AG10803 (cell line): ENCODE data around the gene QARS1.
A peak's percentile ranks its signal among the peaks of the same experiment; 100 is the strongest.

Experiments used
- DNase-seq: peaks from one replicate; pipeline ENCODE4 v3.0.0; 2010; ENCODE audit warnings: low read depth
- H3K4me3 ChIP-seq: 2 replicates; pipeline ENCODE4 v1.5.1; 2011; ENCODE audit warnings: mild to moderate bottlenecking, low read length, control low read depth
- CTCF ChIP-seq: conservative IDR thresholded peaks from 2 replicates; pipeline ENCODE4 v1.5.1; 2011; ENCODE audit warnings: mild to moderate bottlenecking, low read length, control low read depth, inconsistent platforms

QARS1 gene

GRCh38 chr3:49104427-49105291 is at the start of gene QARS1:
Gene QARS1, minus strand, starts transcription at chr3:49104757. Its CDS starts 24 bp downstream, at chr3:49104733.
- H3K4me3 ChIP-seq, result peak within 1 kb of the TSS; percentile 96
- no peak for TF ChIP-seq CTCF
- peak; percentile 89 for DNase-seq

DNA sequence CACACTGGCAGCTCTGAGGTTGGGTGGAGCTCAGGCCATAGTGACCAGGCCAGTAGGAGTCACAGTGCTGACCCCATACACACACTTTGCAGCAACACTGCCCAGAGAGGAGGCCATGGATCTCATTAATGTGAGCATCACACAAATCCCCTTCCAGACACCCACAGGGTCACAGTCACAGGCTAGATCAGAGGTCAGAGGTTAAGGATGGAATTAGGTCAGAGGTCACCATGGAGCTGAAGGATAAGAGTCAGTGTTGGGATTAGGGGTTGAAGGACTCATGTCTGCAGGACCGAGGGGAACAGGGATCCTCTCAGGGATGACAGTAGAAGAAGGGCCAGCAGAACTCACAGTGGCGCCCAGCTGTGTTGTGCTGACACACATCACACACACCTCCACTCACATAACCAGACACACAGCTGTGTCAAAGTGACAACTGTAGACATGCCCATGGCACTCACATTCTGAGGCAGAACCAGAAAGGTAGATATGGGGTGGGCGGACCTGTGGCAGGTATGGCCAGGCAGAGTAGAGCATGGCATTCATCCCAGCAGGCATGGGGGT is 48.9 kb upstream of the QARS1 start:
- TF ChIP-seq CTCF, result no peak
- no peak for DNase-seq
- H3K4me3 ChIP-seq, result no peak overlapping the region

DNA sequence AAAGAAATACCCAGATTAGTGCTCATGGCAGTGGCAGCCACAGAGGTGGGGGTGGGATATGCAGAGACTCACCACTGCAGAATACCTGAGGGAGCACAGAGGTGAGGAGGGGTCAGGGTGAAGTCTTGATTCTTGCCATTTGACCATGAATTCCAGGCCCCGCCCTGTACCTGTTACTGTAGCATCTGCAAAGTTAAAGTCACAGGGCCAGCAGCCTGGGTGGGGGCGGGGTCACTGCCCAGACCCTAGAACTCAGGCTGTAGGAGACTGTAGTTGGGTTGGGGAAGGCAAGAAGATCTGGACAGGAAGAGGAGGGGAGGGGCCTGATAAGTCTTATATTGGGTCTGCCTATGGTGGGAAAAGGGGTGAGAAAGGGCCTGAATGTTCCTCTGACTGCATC is 47.1 kb upstream of the QARS1 start:
- no peak for TF ChIP-seq CTCF
- no peak for DNase-seq
- H3K4me3 ChIP-seq, result no peak overlapping the region

DNA sequence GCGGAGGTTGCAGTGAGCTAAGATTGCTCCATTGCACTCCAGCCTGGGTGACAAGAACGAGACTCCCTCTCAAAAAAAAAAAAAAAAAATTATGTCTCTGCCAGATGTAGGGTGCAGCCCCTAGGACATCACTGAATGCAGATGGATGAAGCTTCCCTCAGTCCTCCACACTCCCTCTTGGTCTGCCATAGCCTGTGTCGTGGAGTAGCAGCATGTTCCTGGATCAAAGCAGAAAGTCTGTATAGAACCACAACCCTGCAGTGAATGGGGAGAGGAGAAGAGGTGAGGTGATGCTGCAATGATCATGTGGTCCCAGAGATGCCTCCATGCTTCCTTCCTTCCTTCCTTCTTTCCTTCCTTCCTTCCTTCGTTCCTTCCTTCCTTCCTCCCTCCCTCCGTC is 43.6 kb upstream of the QARS1 start:
- no peak for TF ChIP-seq CTCF
- DNase-seq, result no peak
- no peak overlapping the region for H3K4me3 ChIP-seq

DNA sequence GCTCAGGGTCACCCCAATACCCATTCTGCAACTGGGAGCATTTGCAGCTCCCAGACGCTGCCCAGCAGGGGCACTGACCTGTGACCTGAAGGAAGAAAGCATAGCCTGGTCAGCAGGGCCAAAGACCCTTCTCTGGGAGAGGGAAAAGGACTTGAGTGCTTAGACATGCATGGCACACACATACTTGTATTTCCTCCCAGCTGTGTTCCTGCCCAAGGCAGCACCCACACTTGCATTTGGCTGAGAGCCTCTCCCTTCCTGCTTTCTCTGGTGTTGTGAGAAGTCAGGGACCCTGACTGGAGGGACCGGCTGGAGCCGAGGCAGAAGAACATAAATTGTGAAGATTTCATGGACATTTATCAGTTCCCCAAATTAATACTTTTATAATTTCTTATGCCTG is 35.5 kb upstream of the QARS1 start:
- no peak for TF ChIP-seq CTCF
- DNase-seq, result no peak
- H3K4me3 ChIP-seq, result no peak overlapping the region

- no peak overlapping the region for H3K4me3 ChIP-seq
- no peak for TF ChIP-seq CTCF
- no peak for DNase-seq
Observed at GRCh38 chr3:49135499-49135898, 30.9 kb upstream of the QARS1 start.
